Fibroblast of skin of right biceps (primary cell): Measurements from ENCODE around the gene MAGEE2.
"Not testable (repeated sequence)": the region's sequence is repeated elsewhere in the genome, so short reads cannot be mapped to it uniquely, and the experiment has no call there.

Experiments used
- DNase-seq: peaks from one replicate; pipeline ENCODE4 v3.0.0-alpha.2; 2013

Gene MAGEE2, protein sequence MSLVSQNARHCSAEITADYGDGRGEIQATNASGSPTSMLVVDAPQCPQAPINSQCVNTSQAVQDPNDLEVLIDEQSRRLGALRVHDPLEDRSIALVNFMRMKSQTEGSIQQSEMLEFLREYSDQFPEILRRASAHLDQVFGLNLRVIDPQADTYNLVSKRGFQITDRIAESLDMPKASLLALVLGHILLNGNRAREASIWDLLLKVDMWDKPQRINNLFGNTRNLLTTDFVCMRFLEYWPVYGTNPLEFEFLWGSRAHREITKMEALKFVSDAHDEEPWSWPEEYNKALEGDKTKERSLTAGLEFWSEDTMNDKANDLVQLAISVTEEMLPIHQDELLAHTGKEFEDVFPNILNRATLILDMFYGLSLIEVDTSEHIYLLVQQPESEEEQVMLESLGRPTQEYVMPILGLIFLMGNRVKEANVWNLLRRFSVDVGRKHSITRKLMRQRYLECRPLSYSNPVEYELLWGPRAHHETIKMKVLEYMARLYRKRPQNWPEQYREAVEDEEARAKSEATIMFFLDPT

GRCh38 chrX:75784680-75785491 is at the start of gene MAGEE2:
Gene MAGEE2, minus strand, starts transcription at chrX:75785254. Its CDS starts 203 bp downstream, at chrX:75785051.
- DNase-seq, result no peak

DNA sequence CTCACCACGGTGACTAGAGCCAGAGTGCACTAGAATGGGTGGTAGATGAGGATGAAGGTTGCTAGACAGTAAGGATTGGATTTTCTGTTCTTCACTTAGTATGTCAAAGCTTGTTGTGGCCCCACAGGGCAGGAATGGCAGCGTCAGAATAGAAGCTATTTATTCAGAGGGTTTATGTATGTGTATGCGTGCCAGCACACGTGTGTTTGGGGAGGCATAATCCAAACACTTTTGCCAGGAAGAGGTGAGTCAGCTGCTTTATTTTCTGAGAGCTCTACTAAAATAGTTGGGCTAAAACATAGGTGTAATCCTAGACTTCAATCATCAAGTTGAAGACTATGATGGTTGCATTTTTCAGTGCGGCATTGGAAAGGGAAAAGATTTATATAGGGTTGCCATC is 1.2 kb upstream of the MAGEE2 start:
- no peak for DNase-seq

DNA sequence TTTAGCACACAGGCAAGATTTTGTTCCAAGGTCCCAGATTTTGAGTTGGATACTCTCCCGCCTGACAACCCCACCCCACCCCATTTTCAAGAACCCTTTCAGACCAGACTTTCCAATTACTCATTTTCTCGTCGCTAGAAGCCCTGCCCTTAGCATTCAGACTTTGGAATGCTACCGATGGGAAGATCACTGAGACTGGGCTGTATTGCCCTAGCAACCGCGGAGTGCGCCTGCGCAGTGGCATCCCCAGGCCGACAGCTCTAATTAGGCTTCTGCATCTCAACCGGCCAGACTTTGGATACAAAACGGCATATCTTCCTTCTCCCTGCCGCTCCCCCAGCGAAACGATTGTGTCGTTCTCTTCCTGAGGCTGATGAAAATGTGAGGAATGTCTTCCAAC is 3.4 kb downstream of the MAGEE2 start:
- DNase-seq, result no peak

GRCh38 chrX:75768063-75768462 is 17.0 kb downstream of the MAGEE2 start:
- not testable (repeated sequence) for DNase-seq

GRCh38 chrX:75748431-75748830 is 36.6 kb downstream of the MAGEE2 start:
- DNase-seq, result peak; percentile 0

DNA sequence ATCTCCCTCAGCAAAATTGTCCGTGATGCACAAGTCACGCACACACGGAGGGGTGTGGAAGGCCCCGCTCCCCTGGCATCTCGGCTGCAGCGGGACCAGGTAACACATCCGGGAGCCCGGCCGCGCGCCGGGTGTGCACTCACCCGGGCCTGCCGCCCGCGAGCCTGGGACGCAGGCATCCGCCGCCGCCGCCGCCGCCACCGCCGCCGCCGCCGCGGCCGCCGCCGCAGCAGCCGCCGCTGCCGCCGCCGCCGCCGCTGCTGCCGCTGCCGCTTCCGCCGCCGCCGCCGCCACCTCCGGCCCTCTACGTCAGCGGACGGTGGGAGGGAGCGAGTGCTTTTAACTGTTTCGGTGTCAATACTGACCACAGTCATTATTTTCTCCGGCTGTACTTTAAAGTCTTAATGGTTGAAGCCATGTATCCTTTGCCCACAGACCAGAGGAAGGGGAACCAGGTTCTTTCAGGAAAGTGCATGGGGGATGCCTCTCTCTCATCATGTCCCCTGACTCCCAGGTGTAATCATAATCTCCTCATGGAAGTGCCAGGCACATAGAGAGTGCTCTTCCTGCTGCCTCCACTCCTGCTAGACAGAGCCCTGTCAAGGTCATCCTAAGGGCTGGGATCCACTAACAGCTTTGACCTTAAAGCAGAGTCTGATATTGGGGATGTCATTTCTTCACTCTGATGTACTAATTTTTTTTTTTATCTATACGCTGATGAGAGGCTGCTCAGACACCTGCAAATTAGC is 38.0 kb downstream of the MAGEE2 start:
- peak; percentile 17 for DNase-seq
